Transverse colon (tissue), 4 donors: ENCODE results near the gene EPS8. TPM values are rescaled to one million over a fixed set of nuclear protein-coding genes. Genes with fewer than 3 reads are reported as not detected.

Experiments
- DNase-seq: peaks from one replicate; pipeline ENCODE4 v3.0.0-alpha.2; 2019
- H3K27ac ChIP-seq, 4 donors: fragments of 200-600 bp; sonication (generic); 2 replicates each; pipeline ENCODE4 v1.5.1; 2016 to 2018; ENCODE audit warnings: inconsistent platforms in 4 of 4
- H3K27me3 ChIP-seq: fragments of 200-600 bp; sonication (generic); 2 replicates; pipeline ENCODE4 v1.5.1; 2017; ENCODE audit warnings: inconsistent platforms
- H3K36me3 ChIP-seq, 4 donors: fragments of 200-600 bp; sonication (generic); 2 replicates each; pipeline ENCODE4 v1.5.1; 2017 to 2019; ENCODE audit warnings: inconsistent platforms in 4 of 4
- H3K4me1 ChIP-seq, 4 donors: fragments of 200-600 bp; sonication (generic); 2 replicates each; pipeline ENCODE4 v1.5.1; 2017 to 2020; ENCODE audit warnings: inconsistent platforms in 4 of 4
- H3K4me3 ChIP-seq, 4 donors: fragments of 200-600 bp; sonication (generic); 1 replicate in 1 of 4; 2 replicates in 3 of 4; pipeline versions ENCODE4 v1.5.1 to v1.6.1; 2017 to 2019; ENCODE audit warnings: inconsistent platforms in 4 of 4
- H3K9me3 ChIP-seq, 2 donors: fragments of 200-600 bp; sonication (generic); 2 replicates each; pipeline ENCODE4 v1.5.1; 2017 to 2019; ENCODE audit warnings: inconsistent platforms in 2 of 2
- EP300 ChIP-seq: sonication (generic); formaldehyde crosslinking; IDR thresholded peaks from one replicate; pipeline ENCODE4 v1.6.1; 2017; ENCODE audit warnings: antibody characterized with exemption, low read depth
- POLR2A ChIP-seq: fragments of 450-650 bp; IDR thresholded peaks from one replicate; pipeline ENCODE4 v1.6.1; 2016; ENCODE audit warnings: antibody characterized with exemption, mild to moderate bottlenecking, moderate library complexity
- POLR2AphosphoS5 ChIP-seq, 3 donors: sonication (generic); formaldehyde crosslinking; IDR thresholded peaks; one replicate each; pipeline ENCODE4 v1.6.1; 2016; ENCODE audit warnings: antibody characterized with exemption in 3 of 3
- WGBS, 2 donors: methylation state at CpG; one replicate each; pipeline ENCODE4 v1.1.5; 2018; ENCODE audit warnings: low coverage in 1 of 2; 5-methylcytosine and 5-hydroxymethylcytosine counted together
- in situ Hi-C, 4 donors: fragments of 200-750 bp; cut with MboI; loops; one replicate each; pipeline versions ENCODE4 v1.15.0 to v1.15.1; 2017; ENCODE audit warnings: low sequenced_read_pairs in 3 of 4, low pct_ligation_motif_present in 1 of 4, low pct_unique_long_range_greater_than_20kb in 1 of 4
- intact Hi-C: fragments of 100-400 bp; cut with DNase I; formaldehyde crosslinking; loops from one replicate; pipeline ENCODE4 v1.15.1; 2023; ENCODE audit warnings: low total_unique reads
- total RNA-seq, 4 donors: library from RNA; depleted of rRNA; stranded (reverse); fragments of >200 nt; gene quantifications; one replicate each; pipeline ENCODE4 v1.1.0, GENCODE V29; 2016
- TF ChIP-seq, protein P1 (sequence below), 5 experiments: fragments of 200-600 bp in 3 of 5; fragments of 450-650 bp in 2 of 5; sonication (generic) in 3 of 5; IDR thresholded peaks; 1 replicate in 2 of 5; 2 replicates in 3 of 5; pipeline ENCODE4 v1.5.1; 2016 to 2017; ENCODE audit warnings: antibody characterized with exemption in 5 of 5, inconsistent platforms in 3 of 5, mild to moderate bottlenecking in 2 of 5, moderate library complexity in 1 of 5

EPS8 gene
- total RNA-seq, 4 donors from 2014 or later: 55.1 to 180 (median 140) TPM

DNA sequence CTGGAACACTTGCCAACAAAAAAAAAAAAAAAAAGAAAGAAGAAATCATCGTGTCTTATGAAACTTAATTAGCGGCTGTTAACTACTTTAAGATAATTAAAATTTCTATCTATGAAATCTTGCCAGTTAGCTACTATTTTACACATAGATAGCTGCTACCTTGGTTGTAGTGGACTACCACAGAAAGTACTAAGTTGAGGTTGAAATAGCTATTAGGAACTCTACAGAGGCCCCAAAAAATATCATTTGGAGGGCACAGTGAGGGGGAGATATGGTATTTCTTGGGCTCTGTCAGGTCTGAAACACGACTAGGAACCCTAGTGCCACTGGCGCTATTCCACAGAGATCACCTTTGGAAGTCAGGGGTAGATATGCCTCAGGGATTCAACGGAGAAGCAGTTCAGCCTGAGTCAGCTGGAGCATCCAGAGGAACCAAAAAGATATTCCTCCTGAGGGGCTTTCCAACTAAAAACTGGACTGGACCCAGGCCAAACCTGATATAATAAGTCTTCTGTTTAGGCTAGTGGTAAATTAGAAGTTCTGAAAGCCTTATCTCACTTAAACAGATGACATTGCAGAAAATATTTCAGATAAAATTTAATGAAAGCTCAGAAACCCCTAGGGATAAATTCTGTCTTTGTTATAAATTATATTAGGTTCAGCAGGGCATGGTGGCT is 126.1 kb downstream of the EPS8 start:
- no peak overlapping the region for H3K27ac ChIP-seq
- H3K4me1 ChIP-seq: peaks cover 0 to 4% (median 0%) of the 10 kb centered on the region in 4 donors
- H3K36me3 ChIP-seq: peaks cover 0 to 34% (median 15%) of the 10 kb centered on the region in 4 donors
- no peak for TF ChIP-seq POLR2AphosphoS5 (IDR thresholded peaks at IDR 0.05)
- no peak for TF ChIP-seq EP300
- TF ChIP-seq, protein P1, sequence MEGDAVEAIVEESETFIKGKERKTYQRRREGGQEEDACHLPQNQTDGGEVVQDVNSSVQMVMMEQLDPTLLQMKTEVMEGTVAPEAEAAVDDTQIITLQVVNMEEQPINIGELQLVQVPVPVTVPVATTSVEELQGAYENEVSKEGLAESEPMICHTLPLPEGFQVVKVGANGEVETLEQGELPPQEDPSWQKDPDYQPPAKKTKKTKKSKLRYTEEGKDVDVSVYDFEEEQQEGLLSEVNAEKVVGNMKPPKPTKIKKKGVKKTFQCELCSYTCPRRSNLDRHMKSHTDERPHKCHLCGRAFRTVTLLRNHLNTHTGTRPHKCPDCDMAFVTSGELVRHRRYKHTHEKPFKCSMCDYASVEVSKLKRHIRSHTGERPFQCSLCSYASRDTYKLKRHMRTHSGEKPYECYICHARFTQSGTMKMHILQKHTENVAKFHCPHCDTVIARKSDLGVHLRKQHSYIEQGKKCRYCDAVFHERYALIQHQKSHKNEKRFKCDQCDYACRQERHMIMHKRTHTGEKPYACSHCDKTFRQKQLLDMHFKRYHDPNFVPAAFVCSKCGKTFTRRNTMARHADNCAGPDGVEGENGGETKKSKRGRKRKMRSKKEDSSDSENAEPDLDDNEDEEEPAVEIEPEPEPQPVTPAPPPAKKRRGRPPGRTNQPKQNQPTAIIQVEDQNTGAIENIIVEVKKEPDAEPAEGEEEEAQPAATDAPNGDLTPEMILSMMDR (IDR thresholded peaks at IDR 0.05): no peak
- no peak for TF ChIP-seq POLR2A
- H3K9me3 ChIP-seq: no peaks in the 10 kb centered on the region
- intact Hi-C loops: no loop called here
- H3K4me3 ChIP-seq: no peak overlapping the region
- DNase-seq: no peak
- no peaks in the 10 kb centered on the region for H3K27me3 ChIP-seq
- WGBS, 2 donors: 84 to 85% methylated on average over 2 to 5 of the region's 5 CpGs
- in situ Hi-C loops: no loop called here

DNA sequence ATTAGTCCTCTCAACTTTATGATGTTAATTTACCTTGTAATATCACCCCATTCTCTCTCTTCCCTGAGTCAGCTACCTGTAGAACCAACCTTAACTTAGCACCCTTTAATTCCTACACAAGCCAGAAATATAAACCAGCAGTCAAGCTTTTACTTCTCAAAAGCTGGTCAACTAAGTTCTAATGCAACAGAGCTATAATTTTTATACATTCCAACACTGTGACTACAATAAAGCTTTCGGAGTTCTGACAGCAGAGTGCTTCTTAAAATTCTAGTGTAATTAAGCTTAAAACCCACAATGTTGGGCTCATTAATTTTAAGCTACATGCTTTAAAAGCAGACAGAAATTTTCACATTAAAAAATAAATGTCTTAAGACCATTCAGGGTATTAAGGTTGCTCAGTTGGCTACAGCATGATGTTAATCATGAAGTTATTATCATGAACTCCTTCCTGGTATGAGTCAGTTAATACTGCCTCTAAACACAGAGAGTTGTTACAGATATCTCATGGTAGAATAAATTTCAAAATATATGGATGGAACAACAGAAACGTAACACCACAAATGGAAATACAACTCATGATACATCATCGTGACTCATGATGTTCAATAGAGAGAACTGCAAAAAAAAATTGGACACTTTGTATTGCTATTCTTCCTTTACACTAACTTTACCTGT is 126.7 kb downstream of the EPS8 start:
- intact Hi-C loops (no loop called here), in situ Hi-C loops (no loop called here)
- Histone ChIP-seq H3K27me3 (no peaks in the 10 kb centered on the region), H3K36me3 (peaks cover 0 to 41% (median 18%) of the 10 kb centered on the region in 4 donors), H3K9me3 (no peaks in the 10 kb centered on the region), H3K27ac (no peak overlapping the region), H3K4me1 (peaks cover 0 to 4% (median 0%) of the 10 kb centered on the region in 4 donors), H3K4me3 (no peak overlapping the region)
- no peak for DNase-seq
- WGBS, 2 donors: 80 to 85% methylated on average over 3 of the region's 3 CpGs
- no peak for TF ChIP-seq POLR2AphosphoS5 (IDR thresholded peaks at IDR 0.05)
- TF ChIP-seq, protein P1 (IDR thresholded peaks at IDR 0.05): no peak
- no peak for TF ChIP-seq POLR2A
- TF ChIP-seq EP300: no peak

DNA sequence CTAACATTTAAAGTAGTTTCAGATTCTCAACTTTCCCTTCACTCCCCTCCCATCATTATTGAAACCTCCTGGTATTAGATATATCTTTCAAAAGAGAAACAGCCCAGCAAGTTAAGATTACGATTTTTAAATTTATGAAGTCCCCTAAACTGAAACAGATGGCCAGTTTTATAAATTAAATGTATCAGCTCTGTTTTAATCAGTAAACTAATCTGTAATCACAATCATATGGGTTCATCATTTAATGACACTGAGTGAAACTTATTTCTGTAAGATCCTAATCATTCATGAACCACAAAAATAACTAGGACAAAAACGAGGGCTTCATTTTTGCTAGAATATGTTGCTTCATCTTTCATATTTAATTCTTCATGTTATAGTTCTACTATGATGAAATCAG is 137.8 kb downstream of the EPS8 start:
- peaks cover 0 to 23% (median 4%) of the 10 kb centered on the region in 4 donors for H3K36me3 ChIP-seq
- no peaks in the 10 kb centered on the region for H3K4me1 ChIP-seq
- H3K27me3 ChIP-seq: no peaks in the 10 kb centered on the region
- H3K27ac ChIP-seq: no peak overlapping the region
- no peak overlapping the region for H3K4me3 ChIP-seq
- intact Hi-C loops (no loop called here), in situ Hi-C loops (no loop called here)
- DNase-seq: no peak
- TF ChIP-seq POLR2AphosphoS5 (IDR thresholded peaks at IDR 0.05) (no peak), POLR2A (no peak), EP300 (no peak)
- TF ChIP-seq, protein P1 (IDR thresholded peaks at IDR 0.05): no peak
- H3K9me3 ChIP-seq: no peaks in the 10 kb centered on the region
- 72 to 78% methylated on average over 2 of the region's 2 CpGs for WGBS, 2 donors

DNA sequence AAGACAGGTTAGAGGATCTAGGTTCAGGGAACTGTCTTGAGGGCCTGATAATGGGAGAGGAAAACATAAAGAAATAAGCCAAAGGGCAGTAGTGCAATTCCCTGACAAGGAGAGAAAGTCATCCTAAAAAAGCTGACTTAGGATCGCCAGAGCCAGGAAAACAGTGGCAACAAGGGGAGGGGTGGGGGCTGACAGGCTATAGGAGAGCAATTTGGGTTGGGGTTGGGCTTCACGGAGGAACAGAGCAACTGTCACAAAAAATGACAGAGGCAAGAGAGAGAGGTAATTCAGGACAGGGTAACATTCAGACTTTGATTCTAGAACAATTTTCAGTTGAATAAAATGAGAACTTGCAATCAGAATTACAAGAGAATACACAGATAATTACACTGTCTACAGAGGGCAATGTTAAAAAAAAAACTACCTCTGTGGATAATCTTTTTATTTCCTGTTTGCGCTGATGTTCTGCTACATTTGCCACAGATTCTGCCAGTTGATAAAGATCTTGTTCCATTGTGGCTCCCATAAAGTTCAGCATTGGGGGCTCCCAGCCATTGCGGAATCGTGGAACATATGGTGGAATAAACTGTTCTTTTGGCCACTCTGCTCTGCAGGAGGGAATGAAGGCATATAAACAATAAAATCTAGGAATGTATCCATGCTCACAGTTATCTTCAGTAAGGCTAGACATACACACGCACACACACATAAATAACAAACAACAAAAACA is 138.6 kb downstream of the EPS8 start:
- no peak for DNase-seq
- H3K27ac ChIP-seq: no peak overlapping the region
- H3K27me3 ChIP-seq: no peaks in the 10 kb centered on the region
- in situ Hi-C loops: no loop called here
- WGBS, 2 donors: 87 to 91% methylated on average over 5 to 6 of the region's 6 CpGs
- no peak overlapping the region for H3K4me3 ChIP-seq
- intact Hi-C loops: no loop called here
- H3K36me3 ChIP-seq: peaks cover 0 to 30% (median 8%) of the 10 kb centered on the region in 4 donors
- H3K4me1 ChIP-seq: no peaks in the 10 kb centered on the region
- TF ChIP-seq EP300: no peak
- no peak for TF ChIP-seq POLR2A
- TF ChIP-seq, protein P1 (IDR thresholded peaks at IDR 0.05): no peak
- TF ChIP-seq POLR2AphosphoS5 (IDR thresholded peaks at IDR 0.05): no peak
- no peaks in the 10 kb centered on the region for H3K9me3 ChIP-seq
